GM12878 (cell line): ENCODE data around the gene LMTK3. TPM values are rescaled to one million over a fixed set of nuclear protein-coding genes. Genes with fewer than 3 reads are reported as not detected.

ENCODE experiments used
- ATAC-seq: fragments of 200-7000 bp; cut with Tn5 transposase; 3 replicates; pipeline ENCODE4 v1.9.1; 2020; ENCODE audit warnings: mild to moderate bottlenecking, moderate library complexity
- BruUV-seq: library from RNA; stranded (reverse); fragments of 400-500 nt; replicated peaks from 2 replicates; lab custom pipeline; 2021; lab: Mats Ljungman, UMichigan
- CTCF ChIA-PET: fragments of 300-600 bp; sonication (Branson Sonifier 250); formaldehyde crosslinking; extraction: SDS; loops from one replicate; lab custom pipeline; 2021; ENCODE audit warnings: inconsistent platforms; lab: Yijun Ruan, JAX
- POLR2A ChIA-PET: fragments of 350-600 bp; formaldehyde crosslinking; extraction: SDS; loops from one replicate; lab custom pipeline; 2021; ENCODE audit warnings: inconsistent platforms; lab: Charles Lee
- RAD21 ChIA-PET: fragments of 300-600 bp; sonication (Branson Sonifier 250); formaldehyde crosslinking; loops from one replicate; lab custom pipeline; 2023; ENCODE audit warnings: antibody characterized with exemption; ENCODE audit not compliant: unreplicated experiment; lab: Charles Lee
- SMC1A ChIA-PET: fragments of 300-600 bp; sonication (Branson Sonifier 250); formaldehyde crosslinking; loops from one replicate; lab custom pipeline; 2023; ENCODE audit not compliant: unreplicated experiment, uncharacterized antibody; lab: Charles Lee
- DNase-seq: peaks from one replicate; pipeline ENCODE4 v3.0.0-alpha.2; 2011; ENCODE audit warnings: low read depth, low spot score
- FAIRE-seq: peaks from 3 replicates; lab custom pipeline; 2011; peaks lifted over from hg19 to GRCh38; lab: Jason Lieb, UNC
- H2AFZ ChIP-seq: 2 replicates; pipeline ENCODE4 v1.6.0; 2011; ENCODE audit warnings: low read depth, low read length, control low read depth; ENCODE audit not compliant: control insufficient read depth
- H3K27ac ChIP-seq: 2 replicates; pipeline ENCODE4 v1.5.1; 2011; ENCODE audit warnings: control low read depth; ENCODE audit not compliant: control insufficient read depth, insufficient read depth
- H3K27me3 ChIP-seq, 2 experiments: replicated peaks in 1 of 2; 2 replicates each; pipeline versions ENCODE4 v1.6.0 to v1.6.1; 2011; ENCODE audit warnings: low read length in 1 of 2; ENCODE audit not compliant: control insufficient read depth in 2 of 2, insufficient read depth in 2 of 2
- H3K36me3 ChIP-seq, 2 experiments: 2 replicates each; pipeline ENCODE4 v1.5.1; 2011; ENCODE audit warnings: low read length in 1 of 2; ENCODE audit not compliant: control insufficient read depth in 2 of 2, insufficient read depth in 2 of 2
- H3K4me1 ChIP-seq: 2 replicates; pipeline ENCODE4 v1.6.1; 2011; ENCODE audit warnings: mild to moderate bottlenecking, low read length, moderate library complexity, mixed read lengths; ENCODE audit not compliant: control insufficient read depth, insufficient read depth
- H3K4me2 ChIP-seq: 2 replicates; pipeline ENCODE4 v1.6.0; 2011; ENCODE audit warnings: control low read depth; ENCODE audit not compliant: control insufficient read depth, insufficient read depth
- H3K4me3 ChIP-seq: fragments of 200-600 bp; sonication (generic); 2 replicates; pipeline ENCODE4 v1.5.1; 2016
- H3K79me2 ChIP-seq: 2 replicates; pipeline ENCODE4 v1.6.0; 2011; ENCODE audit warnings: low read length; ENCODE audit not compliant: control insufficient read depth, insufficient read depth
- H3K9ac ChIP-seq: 2 replicates; pipeline ENCODE4 v1.8.0; 2011; ENCODE audit warnings: low read length, control low read depth, mixed read lengths; ENCODE audit not compliant: control insufficient read depth, insufficient read depth
- H3K9me3 ChIP-seq: replicated peaks from 3 replicates; pipeline ENCODE4 v1.5.1; 2011; ENCODE audit warnings: mild to moderate bottlenecking, low read length; ENCODE audit not compliant: control insufficient read depth, insufficient read depth
- H4K20me1 ChIP-seq: 2 replicates; pipeline ENCODE4 v1.6.0; 2011; ENCODE audit not compliant: control insufficient read depth, insufficient read depth
- BRCA1 ChIP-seq: IDR thresholded peaks from 2 replicates; pipeline ENCODE4 v1.6.1; 2011; ENCODE audit warnings: low read depth, low read length, improper control_type of control experiment
- HDAC2 ChIP-seq: fragments of 200-600 bp; sonication (generic); IDR thresholded peaks from 2 replicates; pipeline ENCODE4 v1.6.1; 2017
- HDGF ChIP-seq: fragments of 450-650 bp; IDR thresholded peaks from 2 replicates; pipeline ENCODE4 v1.6.1; 2016; ENCODE audit warnings: antibody characterized with exemption
- IKZF2 ChIP-seq, 2 experiments: fragments of 450-650 bp; IDR thresholded peaks; 2 replicates each; pipeline ENCODE4 v1.6.1; 2017; ENCODE audit warnings: mild to moderate bottlenecking in 2 of 2, moderate library complexity in 2 of 2
- MEF2B ChIP-seq: fragments of 450-650 bp; IDR thresholded peaks from 2 replicates; pipeline ENCODE4 v1.6.1; 2018; ENCODE audit warnings: mild to moderate bottlenecking, moderate library complexity; ENCODE audit not compliant: partially characterized antibody, poor library complexity, severe bottlenecking
- MLLT1 ChIP-seq: fragments of 450-650 bp; IDR thresholded peaks from 2 replicates; pipeline ENCODE4 v1.6.1; 2016; ENCODE audit warnings: mild to moderate bottlenecking
- NR2F1 ChIP-seq: fragments of 450-650 bp; conservative IDR thresholded peaks from 2 replicates; pipeline ENCODE4 v1.6.1; 2017; ENCODE audit warnings: mild to moderate bottlenecking
- PKNOX1 ChIP-seq: fragments of 450-650 bp; IDR thresholded peaks from 2 replicates; pipeline ENCODE4 v1.6.1; 2016; ENCODE audit warnings: mild to moderate bottlenecking
- RAD51 ChIP-seq: fragments of 450-650 bp; IDR thresholded peaks from 2 replicates; pipeline ENCODE4 v1.6.1; 2016; ENCODE audit warnings: moderate library complexity, mild to moderate bottlenecking, inconsistent platforms
- RCOR1 ChIP-seq: conservative IDR thresholded peaks from 2 replicates; pipeline ENCODE4 v1.6.1; 2012; ENCODE audit warnings: low read depth, low read length, improper control_type of control experiment
- RELB ChIP-seq: fragments of 450-650 bp; IDR thresholded peaks from 2 replicates; pipeline ENCODE4 v1.6.1; 2017; ENCODE audit warnings: low read depth, mild to moderate bottlenecking, moderate library complexity
- RFX5 ChIP-seq: IDR thresholded peaks from 2 replicates; pipeline ENCODE4 v1.6.1; 2011; ENCODE audit warnings: low read depth, low read length, improper control_type of control experiment
- USF1 ChIP-seq: IDR thresholded peaks from 2 replicates; pipeline ENCODE4 v1.6.1; 2011; ENCODE audit warnings: borderline replicate concordance, low read depth, mild to moderate bottlenecking, moderate library complexity, mixed read lengths, low read length; ENCODE audit not compliant: insufficient read depth; ENCODE audit errors: extremely low read length
- ZBTB33 ChIP-seq: fragments of 450-650 bp; IDR thresholded peaks from 2 replicates; pipeline ENCODE4 v1.6.1; 2017; ENCODE audit warnings: mild to moderate bottlenecking
- WGBS: methylation state at CpG from one replicate; pipeline ENCODE4 v1.1.6; 2016; ENCODE audit warnings: low lambda C conversion rate; ENCODE audit not compliant: insufficient replicate concordance, insufficient coverage; ENCODE audit errors: missing lambda C conversion rate; 5-methylcytosine and 5-hydroxymethylcytosine counted together
- in situ Hi-C: fragments of 300-500 bp; cut with MboI; formaldehyde crosslinking; loops from 9 replicates; pipeline ENCODE4 v1.14.3; 2018; ENCODE audit warnings: mixed read lengths
- intact Hi-C: fragments of 100-400 bp; cut with micrococcal nuclease; formaldehyde crosslinking; loops from one replicate; pipeline ENCODE4 v1.14.2; 2022; ENCODE audit not compliant: unreplicated experiment
- polyA plus RNA-seq, 11 experiments: library from polyadenylated mRNA; depleted of rRNA in 4 of 11; unstranded in 6 of 11; stranded (reverse) in 5 of 11; fragments of >200 nt; fragmentation: Nextera tagmentation in 4 of 11; fragmentation: Illumina TruSeq in 1 of 11; extraction: Ambion mirVana in 4 of 11; extraction: Trizol in 1 of 11; gene quantifications; 1 replicate in 1 of 11; 2 replicates in 10 of 11; pipeline versions ENCODE4 v1.2.1 to v1.2.3, GENCODE V29; 2011 to 2016; ENCODE audit warnings: inconsistent platforms in 2 of 11, missing spikeins in 2 of 11, low read depth in 1 of 11
- total RNA-seq, 4 experiments: library from RNA; depleted of rRNA in 3 of 4; stranded (reverse); fragments of >200 nt in 3 of 4; fragmentation: Illumina TruSeq in 1 of 4; extraction: Trizol in 1 of 4; gene quantifications; 2 replicates each; pipeline versions ENCODE4 v1.2.1 to v1.2.3, GENCODE V29; 2013 to 2021

Gene LMTK3
- total and polyA plus RNA-seq, 10 of the 15 experiments (the other 5 are each of a cell fraction or from before 2014, with no cell fraction given) = under 0.01 to 0.28 (median 0.04) TPM; not detected in 3

- WGBS = 21% methylated on average over 11 of the region's 20 CpGs
- H3K9me3 ChIP-seq = no peaks in the 10 kb centered on the region
- H3K4me3 ChIP-seq = peak overlapping the region; percentile 53; the same call in 1 of the 2 replicates
- peak; percentile 59 for DNase-seq
- H3K79me2 ChIP-seq = no peaks in the 10 kb centered on the region
- in situ Hi-C loops = no loop called here
- peak overlapping the region; percentile 91 for H3K4me2 ChIP-seq
- peak; percentile 41 for FAIRE-seq
- BruUV-seq = no TSS peak
- peak overlapping the region; percentile 64 for H2AFZ ChIP-seq
- RAD21 ChIA-PET = interaction anchor here (0.8 to 1.2 kb wide), 4 partner anchors 11 to 168 kb away, joined by 3 to 7 read pairs (median 3); no protein-coding TSS in a partner anchor
- intact Hi-C loops = no loop called here
- H3K27ac ChIP-seq = no peak overlapping the region
- no peaks in the 10 kb centered on the region for H3K36me3 ChIP-seq
- ATAC-seq = peak; percentile 85
- H3K9ac ChIP-seq = no peak overlapping the region
- SMC1A ChIA-PET = interaction anchor here (0.8 to 0.9 kb wide), 3 partner anchors 8 to 83 kb away, joined by 3 read pairs; no protein-coding TSS in a partner anchor
- CTCF ChIA-PET = interaction anchor here (0.7 to 1.4 kb wide), 4 partner anchors 12 to 111 kb away, joined by 3 to 7 read pairs (median 6); partner anchors contain the start of gene KDELR1
- POLR2A ChIA-PET = interaction anchor here (0.5 to 0.6 kb wide), 4 partner anchors 49 to 908 kb away, joined by 3 to 6 read pairs (median 3); no protein-coding TSS in a partner anchor
- H4K20me1 ChIP-seq = no peaks in the 10 kb centered on the region
- no peaks in the 10 kb centered on the region for H3K27me3 ChIP-seq
- H3K4me1 ChIP-seq = peaks cover 4% of the 10 kb centered on the region; the same call in 1 of the 2 replicates
- TF ChIP-seq RCOR1 = no peak
- no peak for TF ChIP-seq RFX5
- TF ChIP-seq NR2F1 = peak; percentile 80
- TF ChIP-seq MLLT1 = 0 out of 2 replicates have a peak, but pooled peaks have one; percentile 52
- 0 out of 2 replicates have a peak, but pooled peaks have one; percentile 9 for TF ChIP-seq RELB
- peak; percentile 77 for TF ChIP-seq USF1
- peak; percentile 56; the same call in 1 of the 2 replicates for TF ChIP-seq HDGF
- 0 out of 4 replicates have a peak, but pooled peaks of 1 of the 2 experiments have one; percentile 20 for TF ChIP-seq IKZF2 (IDR thresholded peaks at IDR 0.05)
- peak; percentile 98 for TF ChIP-seq RAD51
- TF ChIP-seq MEF2B = peak; percentile 10
- TF ChIP-seq ZBTB33 = no peak
- TF ChIP-seq PKNOX1 = 0 out of 2 replicates have a peak, but pooled peaks have one; percentile 38
- no peak for TF ChIP-seq HDAC2
- no peak for TF ChIP-seq BRCA1
Observed at GRCh38 chr19:48501494-48502349, 9.9 kb downstream of the LMTK3 start.
